ENCODE results near the gene CGB2.
"Not testable (repeated sequence)": the region's sequence is repeated elsewhere in the genome, so short reads cannot be mapped to it uniquely, and the experiment has no call there.

Gene CGB2

GRCh38 chr19:49064768-49065611 is 33.3 kb downstream of the CGB2 start, which contains the start of gene NTF4:
Gene NTF4 (minus strand): TSS chr19:49064818. CDS start chr19:49061997, 2,821 bp downstream.
- DNase-seq (ENCODE audit: low read depth in 2 of 2, low spot score in 1 of 2), result no peak

GRCh38 chr19:49065905-49066512 is 34.3 kb downstream of the CGB2 start:
- DNase-seq (ENCODE audit: low read depth in 2 of 2, low spot score in 1 of 2), result no peak

- no peak for DNase-seq (ENCODE audit: low read depth in 2 of 2, low spot score in 1 of 2)
Observed at GRCh38 chr19:49067554-49067953, 35.9 kb downstream of the CGB2 start.

GRCh38 chr19:49069026-49069425 is 37.3 kb downstream of the CGB2 start:
- DNase-seq (ENCODE audit: low read depth in 2 of 2, low spot score in 1 of 2), result no peak

GRCh38 chr19:49070416-49070815 is 38.7 kb downstream of the CGB2 start:
- no peak for DNase-seq (ENCODE audit: low read depth in 2 of 2, low spot score in 1 of 2)

- DNase-seq (ENCODE audit: low read depth in 2 of 2, low spot score in 1 of 2), result no peak
Observed at GRCh38 chr19:49071860-49072547, 40.3 kb downstream of the CGB2 start.

GRCh38 chr19:49073514-49074378 is 42.1 kb downstream of the CGB2 start:
- no peak for DNase-seq (ENCODE audit: low read depth in 2 of 2, low spot score in 1 of 2)

GRCh38 chr19:49074869-49075268 is 43.2 kb downstream of the CGB2 start:
- not testable (repeated sequence) for DNase-seq (ENCODE audit: low read depth in 2 of 2, low spot score in 1 of 2)

GRCh38 chr19:49080392-49080791 is 48.7 kb downstream of the CGB2 start:
- DNase-seq (ENCODE audit: low read depth in 2 of 2, low spot score in 1 of 2), result no peak

GRCh38 chr19:49081273-49081672 is 49.6 kb downstream of the CGB2 start:
- DNase-seq (ENCODE audit: low read depth in 2 of 2, low spot score in 1 of 2), result no peak
